Right atrium auricular region (tissue), 2 donors: ENCODE data around the gene BNC1. TPM values are rescaled to one million over a fixed set of nuclear protein-coding genes. Genes with fewer than 3 reads are reported as not detected.

Source experiments
- DNase-seq: peaks from one replicate; pipeline ENCODE4 v3.0.0-alpha.2; 2019; ENCODE audit warnings: low spot score
- H3K27ac ChIP-seq, 2 donors: fragments of 200-600 bp; sonication (generic); 1 replicate in 1 of 2; 2 replicates in 1 of 2; pipeline ENCODE4 v1.5.1; 2016 to 2019
- H3K27me3 ChIP-seq, 2 donors: fragments of 200-600 bp; sonication (generic); one replicate each; pipeline versions ENCODE4 v1.5.1 to v1.6.0; 2017 to 2019
- H3K36me3 ChIP-seq: fragments of 200-600 bp; sonication (generic); one replicate; pipeline ENCODE4 v1.5.1; 2016
- H3K4me1 ChIP-seq, 2 donors: fragments of 200-600 bp; sonication (generic); one replicate each; pipeline versions ENCODE4 v1.5.1 to v1.6.0; 2017 to 2019
- H3K4me3 ChIP-seq, 2 donors: fragments of 200-600 bp; sonication (generic); 1 replicate in 1 of 2; 2 replicates in 1 of 2; pipeline ENCODE4 v1.5.1; 2017 to 2019; ENCODE audit warnings: mild to moderate bottlenecking in 1 of 2, moderate library complexity in 1 of 2
- H3K9me3 ChIP-seq, 2 donors: fragments of 200-600 bp; sonication (generic); one replicate each; pipeline ENCODE4 v1.5.1; 2019
- CTCF ChIP-seq, 2 donors: fragments of 200-600 bp; sonication (generic); IDR thresholded peaks; one replicate each; pipeline ENCODE4 v1.5.1; 2019; ENCODE audit warnings: antibody characterized with exemption in 2 of 2
- total RNA-seq, 2 donors: library from RNA; depleted of rRNA; stranded (reverse); fragments of >200 nt; gene quantifications; one replicate each; pipeline ENCODE4 v1.1.0, GENCODE V29; 2016

Gene BNC1
- total RNA-seq, 2 donors from 2014 or later: 5.4 to 15.6 TPM

- Histone ChIP-seq H3K36me3 (no peaks in the 10 kb centered on the region), H3K4me1 (no peaks in the 10 kb centered on the region), H3K4me3 (no peak overlapping the region), H3K9me3 (no peaks in the 10 kb centered on the region), H3K27ac (no peak overlapping the region), H3K27me3 (peaks cover 8 to 15% of the 10 kb centered on the region in 2 donors)
- TF ChIP-seq CTCF (IDR thresholded peaks at IDR 0.05): no peak
- DNase-seq: no peak
Observed at GRCh38 chr15:83285284-83285978, 967 bp upstream of the BNC1 start.

- Histone ChIP-seq H3K36me3 (no peaks in the 10 kb centered on the region), H3K4me3 (peak overlapping the region; percentile 49 to 56), H3K27me3 (peaks cover 8 to 15% of the 10 kb centered on the region in 2 donors), H3K9me3 (no peaks in the 10 kb centered on the region), H3K27ac (peak overlapping the region in 1 of 2 donors; percentile 31), H3K4me1 (no peaks in the 10 kb centered on the region)
- no peak for DNase-seq
- no peak for TF ChIP-seq CTCF (IDR thresholded peaks at IDR 0.05)
Observed at GRCh38 chr15:83283813-83284558, 478 bp downstream of the BNC1 start.

GRCh38 chr15:83283138-83283812, 1.2 kb downstream of the BNC1 start:
- Histone ChIP-seq H3K27me3 (peaks cover 8 to 15% of the 10 kb centered on the region in 2 donors), H3K4me1 (no peaks in the 10 kb centered on the region), H3K9me3 (no peaks in the 10 kb centered on the region), H3K36me3 (no peaks in the 10 kb centered on the region), H3K4me3 (peak overlapping the region; percentile 49 to 56), H3K27ac (peak overlapping the region in 1 of 2 donors; percentile 31)
- no peak for TF ChIP-seq CTCF (IDR thresholded peaks at IDR 0.05)
- no peak for DNase-seq

- no peak for DNase-seq
- H3K9me3 ChIP-seq: no peaks in the 10 kb centered on the region
- peak overlapping the region; percentile 49 to 56 for H3K4me3 ChIP-seq
- TF ChIP-seq CTCF (IDR thresholded peaks at IDR 0.05): no peak
- H3K4me1 ChIP-seq: no peaks in the 10 kb centered on the region
- peaks cover 8 to 15% of the 10 kb centered on the region in 2 donors for H3K27me3 ChIP-seq
- H3K36me3 ChIP-seq: no peaks in the 10 kb centered on the region
- H3K27ac ChIP-seq: no peak overlapping the region
Observed at GRCh38 chr15:83282776-83283137, 1.7 kb downstream of the BNC1 start.

GRCh38 chr15:83282141-83282540, 2.3 kb downstream of the BNC1 start:
- H3K4me3 ChIP-seq: no peak overlapping the region
- H3K9me3 ChIP-seq: no peaks in the 10 kb centered on the region
- H3K36me3 ChIP-seq: no peaks in the 10 kb centered on the region
- DNase-seq: no peak
- no peak for TF ChIP-seq CTCF (IDR thresholded peaks at IDR 0.05)
- no peak overlapping the region for H3K27ac ChIP-seq
- H3K27me3 ChIP-seq: peaks cover 8 to 15% of the 10 kb centered on the region in 2 donors
- H3K4me1 ChIP-seq: no peaks in the 10 kb centered on the region
